Dermis blood vessel endothelial cell (primary cell): ENCODE results near the gene GPC6. TPM values are rescaled to one million over a fixed set of nuclear protein-coding genes. Genes with fewer than 3 reads are reported as not detected.
"Not testable (repeated sequence)": the region's sequence is repeated elsewhere in the genome, so short reads cannot be mapped to it uniquely, and the experiment has no call there.

Source experiments
- DNase-seq: peaks from one replicate; pipeline ENCODE4 v3.0.0; 2010
- total RNA-seq: library from RNA; depleted of rRNA; stranded (reverse); fragments of >200 nt; gene quantifications from 2 replicates; pipeline ENCODE4 v1.2.3, GENCODE V29; 2014

The GPC6 gene
- total RNA-seq, 1 donor from 2014 or later = 0.17 TPM

GRCh38 chr13:94186470-94186869 is 959.9 kb downstream of the GPC6 start:
- DNase-seq = no peak

DNA sequence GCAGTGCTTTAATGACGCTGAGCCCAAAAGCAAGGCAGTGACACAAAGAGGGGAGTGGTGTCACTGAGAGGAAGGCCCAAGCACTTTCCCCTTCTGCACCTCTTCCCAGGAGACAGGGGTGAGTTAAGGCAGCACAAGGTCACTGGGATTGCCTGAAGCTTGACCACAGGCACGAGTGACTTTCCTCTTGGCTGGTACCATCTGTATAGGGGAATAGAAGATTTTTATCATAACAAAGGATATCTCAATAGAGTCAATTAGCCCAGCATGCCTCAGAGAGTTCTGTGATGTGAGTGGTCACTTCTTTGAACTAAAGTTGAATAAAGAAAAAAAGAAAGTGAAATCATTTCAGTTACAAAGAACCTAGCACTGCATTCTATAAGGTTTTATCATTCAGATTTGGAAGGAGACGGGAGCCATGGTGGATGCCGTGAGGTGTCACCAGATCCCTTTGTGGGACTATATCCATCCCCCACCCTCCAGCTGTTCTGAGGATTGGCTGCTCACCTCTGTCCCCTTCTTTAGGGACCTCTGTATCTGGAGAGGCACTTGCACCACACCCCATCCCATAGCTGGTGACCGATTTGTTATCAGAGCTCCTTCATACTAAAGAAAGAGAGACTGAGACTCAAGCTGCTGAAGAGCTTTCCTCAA is 961.7 kb downstream of the GPC6 start:
- no peak for DNase-seq

DNA sequence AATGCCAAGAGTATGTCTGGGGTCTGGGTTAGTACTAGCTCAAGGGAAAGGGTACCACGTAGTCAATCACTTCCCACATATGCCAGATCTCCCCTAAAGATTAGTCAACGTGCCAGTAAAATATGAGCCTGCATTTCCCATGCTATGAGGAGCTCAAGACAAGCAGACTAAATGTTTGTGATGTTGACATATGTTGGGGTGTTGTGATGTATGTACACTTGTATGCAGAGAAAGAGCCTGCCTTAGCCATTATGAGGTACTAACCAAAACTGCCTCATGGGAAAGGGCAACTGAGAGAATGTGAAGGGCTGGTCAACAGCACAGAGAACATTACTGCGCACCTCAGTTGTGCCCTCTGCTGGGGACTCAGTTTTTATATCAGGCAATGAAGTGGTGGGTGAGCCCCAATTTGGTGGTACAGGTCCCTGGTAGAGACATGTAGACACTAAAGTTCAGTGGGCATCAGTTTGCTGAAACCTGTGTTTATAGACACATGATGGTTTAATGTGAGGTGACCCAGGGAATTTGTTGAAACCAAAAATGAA is 965.9 kb downstream of the GPC6 start:
- DNase-seq = no peak

GRCh38 chr13:94195715-94196114 is 969.1 kb downstream of the GPC6 start:
- no peak for DNase-seq

- DNase-seq = no peak
These were observed 969.8 kb downstream of the GPC6 start for GRCh38 chr13:94196413-94196812.

DNA sequence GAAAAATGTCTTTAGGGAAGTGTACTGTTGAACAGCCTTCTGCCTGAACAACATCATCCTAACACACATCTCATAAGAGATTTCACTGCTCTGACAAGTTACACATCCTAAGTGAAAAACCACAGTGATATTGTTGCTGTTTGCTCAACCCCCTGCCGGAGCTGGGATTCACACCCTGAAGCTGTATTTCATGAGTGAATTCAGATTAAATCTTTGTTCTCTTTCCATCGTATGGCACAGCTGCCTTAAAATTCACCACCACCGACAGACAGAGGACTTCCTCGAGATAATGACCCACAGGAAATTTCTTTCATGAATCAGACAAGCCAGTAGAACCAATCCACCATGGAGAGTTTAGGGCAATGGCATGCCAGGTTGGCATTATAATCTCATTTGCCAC is 972.1 kb downstream of the GPC6 start:
- DNase-seq = no peak

- DNase-seq = no peak
These were observed 972.5 kb downstream of the GPC6 start for GRCh38 chr13:94199135-94199534.

DNA sequence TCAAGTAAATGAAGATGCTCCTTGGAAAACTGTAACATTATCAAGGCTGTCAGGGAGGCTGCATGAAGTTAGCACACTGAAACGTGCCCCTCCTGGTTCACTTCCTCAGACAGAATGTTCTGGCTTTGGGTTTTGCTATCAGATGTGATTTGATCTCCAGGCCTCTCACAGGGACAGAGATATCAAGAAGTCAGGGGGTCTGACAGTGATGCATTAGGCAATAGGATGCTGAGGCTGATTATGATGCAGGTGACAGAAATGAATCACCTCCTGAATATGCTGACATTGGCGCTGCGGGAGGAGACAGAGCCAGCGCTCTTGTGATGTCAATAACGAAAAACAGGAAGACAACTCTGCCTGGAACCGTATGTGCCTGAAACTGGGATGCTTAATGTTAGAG is 974.4 kb downstream of the GPC6 start:
- DNase-seq = no peak

GRCh38 chr13:94204163-94204562 is 977.6 kb downstream of the GPC6 start:
- DNase-seq = no peak

DNA sequence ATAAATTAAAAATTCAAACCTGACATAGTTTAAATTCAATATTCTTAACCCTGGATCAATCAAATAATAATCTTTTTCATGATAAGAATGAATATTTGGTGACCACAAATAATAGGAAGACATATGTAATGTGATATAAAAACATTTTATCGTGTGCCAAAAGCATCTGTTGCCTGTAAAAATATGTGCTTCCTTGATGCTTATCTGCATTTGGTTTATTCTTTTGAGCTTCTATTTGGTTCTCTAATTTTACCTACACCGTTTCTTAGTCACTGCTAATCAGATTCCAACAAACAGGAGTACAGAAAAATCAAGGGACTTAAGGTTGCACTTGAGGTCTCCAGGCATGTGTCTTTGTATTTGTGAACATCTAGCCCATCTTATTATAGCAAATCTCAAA is 978.3 kb downstream of the GPC6 start:
- no peak for DNase-seq

- DNase-seq = no peak
These were observed 979.3 kb downstream of the GPC6 start for GRCh38 chr13:94205896-94206295.

DNA sequence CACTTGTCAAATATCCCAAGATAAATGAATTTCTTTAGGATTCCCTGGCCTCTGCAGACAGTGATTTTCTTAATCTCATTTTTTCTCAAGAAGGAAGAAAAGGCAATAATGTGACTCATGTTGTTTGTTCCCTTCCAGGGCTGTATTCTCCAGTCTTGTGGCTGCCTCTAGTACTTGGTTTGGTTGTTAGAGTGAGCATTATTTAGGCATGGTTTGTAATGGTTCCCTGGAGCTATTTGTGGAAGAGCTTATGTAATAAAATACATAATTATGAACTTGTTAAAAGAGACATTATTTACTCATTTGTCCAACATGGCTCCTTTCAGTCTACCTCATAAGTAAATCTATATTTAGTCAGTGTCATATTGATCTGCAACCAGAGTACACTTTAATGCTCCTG is 982.5 kb downstream of the GPC6 start:
- no peak for DNase-seq

DNA sequence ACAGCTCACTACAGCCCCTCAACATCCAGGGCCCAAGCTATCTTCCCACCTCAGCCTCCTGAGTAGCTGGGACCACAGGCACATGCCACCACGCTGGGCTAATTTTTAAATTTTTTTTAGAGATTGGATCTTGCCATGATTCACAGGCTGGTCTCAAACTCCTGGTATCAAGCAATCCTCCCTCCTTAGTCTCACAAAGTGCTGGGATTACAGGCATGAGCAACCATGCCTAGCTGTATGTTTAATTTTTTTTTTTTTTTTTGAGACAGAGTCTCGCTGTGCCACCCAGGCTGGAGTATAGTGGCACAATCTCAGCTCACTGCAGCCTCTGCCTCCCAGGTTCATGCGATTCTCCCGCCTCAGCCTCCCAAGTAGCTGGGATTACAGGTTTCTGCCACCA is 983.3 kb downstream of the GPC6 start:
- not testable (repeated sequence) for DNase-seq

GRCh38 chr13:94210816-94211215 is 984.2 kb downstream of the GPC6 start:
- no peak for DNase-seq

GRCh38 chr13:94212196-94212595 is 985.6 kb downstream of the GPC6 start:
- DNase-seq = no peak

GRCh38 chr13:94214121-94214520 is 987.5 kb downstream of the GPC6 start:
- DNase-seq = no peak

DNA sequence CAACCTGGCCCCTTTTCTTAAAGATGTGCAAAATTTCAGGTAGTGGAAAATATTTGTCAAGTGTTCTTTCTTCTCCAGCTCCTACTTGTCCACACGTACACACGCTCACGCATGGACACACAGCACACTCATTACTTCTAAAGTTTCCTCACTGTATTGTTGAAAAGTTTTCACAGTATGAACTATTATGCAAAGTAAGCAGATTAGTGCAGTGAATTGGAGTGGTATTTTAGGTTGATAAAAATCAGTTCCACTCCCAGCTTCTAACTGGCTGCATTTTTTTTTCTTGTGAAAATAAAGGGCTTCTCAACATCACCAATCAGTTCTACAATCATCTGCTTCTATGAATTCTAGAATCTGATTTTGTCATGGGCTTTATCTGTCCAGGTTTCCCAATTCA is 988.4 kb downstream of the GPC6 start:
- no peak for DNase-seq

GRCh38 chr13:94216476-94216875 is 989.9 kb downstream of the GPC6 start:
- no peak for DNase-seq

GRCh38 chr13:94217370-94217769 is 990.8 kb downstream of the GPC6 start:
- DNase-seq = no peak

DNA sequence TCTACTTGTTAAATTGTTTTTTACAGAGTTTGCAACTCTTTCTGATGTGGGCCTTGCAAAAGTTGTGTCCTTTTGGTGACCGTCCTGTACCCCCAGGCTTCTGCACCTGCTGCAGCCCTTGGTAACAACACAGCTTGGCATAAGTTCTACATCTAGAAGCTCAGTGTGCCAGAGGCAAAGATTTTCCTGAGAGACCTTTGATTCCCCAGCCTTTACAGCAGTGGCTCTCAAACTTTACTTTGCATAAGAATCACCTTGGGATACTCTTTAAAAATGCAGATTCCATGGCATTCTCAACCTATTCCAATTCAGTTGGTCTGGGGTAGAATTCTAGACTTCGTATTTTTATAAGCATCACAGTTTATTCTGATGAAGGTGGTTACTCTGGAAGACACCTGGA is 991.9 kb downstream of the GPC6 start:
- no peak for DNase-seq

DNA sequence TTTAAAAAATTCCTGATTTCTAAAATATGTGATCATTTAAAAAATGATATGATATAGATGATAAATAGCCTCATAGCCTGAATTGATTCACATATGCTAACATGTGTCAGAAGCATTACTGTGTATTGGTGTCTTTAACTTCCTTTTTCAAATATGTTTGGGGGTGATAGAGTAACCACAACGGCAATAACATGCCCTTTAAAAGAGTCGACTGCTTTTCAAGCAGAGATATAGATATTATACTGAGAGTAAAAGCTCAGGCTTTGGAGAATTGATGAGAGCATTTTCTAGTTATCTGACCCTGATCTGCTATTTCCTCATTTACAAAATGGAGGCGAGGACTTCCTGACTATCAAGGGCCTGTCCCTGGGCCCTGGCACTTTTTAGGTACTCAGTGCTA is 992.3 kb downstream of the GPC6 start:
- DNase-seq = no peak

DNA sequence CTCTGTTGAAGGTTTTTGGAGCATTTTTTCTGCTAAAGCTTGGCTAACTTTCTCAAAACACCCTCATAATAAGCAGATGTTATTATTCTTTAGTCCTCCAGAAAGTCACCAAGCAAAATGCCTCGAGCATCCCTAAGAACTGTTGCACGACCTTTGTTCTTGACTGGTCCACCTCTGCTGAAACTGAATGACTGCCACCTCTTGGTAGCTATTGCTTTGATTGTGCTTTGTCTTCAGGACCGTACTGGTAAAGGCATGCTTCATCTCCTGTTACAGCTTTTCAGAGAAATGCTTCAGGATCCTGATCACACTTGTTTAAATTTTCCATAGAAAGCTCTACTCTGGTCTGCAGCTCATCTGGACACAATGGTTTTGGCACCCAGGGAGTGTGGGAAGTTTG is 998.1 kb downstream of the GPC6 start:
- no peak for DNase-seq

DNA sequence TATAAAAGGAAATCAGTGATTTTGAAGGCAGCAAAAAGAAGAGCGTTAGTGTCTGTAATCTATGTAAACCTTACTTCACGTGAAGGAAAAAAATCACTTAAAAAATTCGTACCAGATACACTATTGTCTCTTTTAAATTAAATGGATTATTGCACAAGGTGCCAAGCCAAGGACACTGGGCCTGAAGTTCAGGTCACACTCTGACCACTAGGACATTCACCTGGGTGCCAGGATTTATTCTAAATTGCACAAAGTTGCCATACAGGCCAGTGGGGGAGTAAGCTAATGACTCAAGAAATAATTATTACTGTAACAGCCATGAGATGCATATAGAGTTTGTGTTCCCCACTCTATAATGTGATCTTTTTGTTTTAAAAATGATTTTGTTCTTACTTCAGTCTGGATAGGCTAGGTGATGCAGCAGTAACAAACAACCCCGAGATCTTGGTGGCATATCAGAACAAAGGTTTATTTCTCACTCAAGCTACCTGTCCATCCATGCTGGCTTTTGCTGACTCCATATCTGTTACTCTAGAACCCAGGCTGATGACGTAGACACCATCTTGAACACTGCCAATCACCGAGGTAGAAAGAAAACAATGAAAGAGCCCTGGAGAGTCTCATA is 1000.8 kb downstream of the GPC6 start:
- DNase-seq = no peak

GRCh38 chr13:94228763-94229162 is 1002.2 kb downstream of the GPC6 start:
- DNase-seq = no peak
